H9 (cell line): ENCODE data around the gene MYOF. TPM values are rescaled to one million over a fixed set of nuclear protein-coding genes. Genes with fewer than 3 reads are reported as not detected.

Experiments
- DNase-seq: peaks from one replicate; pipeline ENCODE4 v3.0.0-alpha.2; 2017
- H2AFZ ChIP-seq: one replicate; pipeline ENCODE4 v1.6.1; 2013; ENCODE audit warnings: mild to moderate bottlenecking, low read length, control low read depth, moderate library complexity
- H2AK5ac ChIP-seq: 2 replicates; pipeline ENCODE4 v1.6.1; 2013; ENCODE audit warnings: low read length, control low read depth, mixed read lengths; ENCODE audit not compliant: insufficient read length
- H2BK120ac ChIP-seq: one replicate; pipeline ENCODE4 v1.6.1; 2013; ENCODE audit warnings: low read depth, mild to moderate bottlenecking, low read length, control low read depth, inconsistent platforms; ENCODE audit not compliant: poor library complexity, severe bottlenecking
- H2BK12ac ChIP-seq: 2 replicates; pipeline ENCODE4 v1.6.1; 2013; ENCODE audit warnings: low read length, control low read depth, mixed read lengths, low read depth; ENCODE audit not compliant: insufficient read length
- H2BK15ac ChIP-seq: 2 replicates; pipeline ENCODE4 v1.6.1; 2013; ENCODE audit warnings: low read depth, low read length, control low read depth
- H2BK20ac ChIP-seq: one replicate; pipeline ENCODE4 v1.6.1; 2013; ENCODE audit warnings: low read depth, mild to moderate bottlenecking, low read length, control low read depth, inconsistent platforms; ENCODE audit not compliant: poor library complexity, severe bottlenecking
- H2BK5ac ChIP-seq: 2 replicates; pipeline ENCODE4 v1.6.1; 2013; ENCODE audit warnings: low read length, control low read depth, mixed read lengths; ENCODE audit not compliant: insufficient read length
- H3K14ac ChIP-seq: 2 replicates; pipeline ENCODE4 v1.6.1; 2013; ENCODE audit warnings: low read length, control low read depth; ENCODE audit not compliant: insufficient read depth
- H3K18ac ChIP-seq: 2 replicates; pipeline ENCODE4 v1.6.1; 2013; ENCODE audit warnings: low read depth, mild to moderate bottlenecking, mixed read lengths, low read length, control low read depth; ENCODE audit not compliant: insufficient read length
- H3K23ac ChIP-seq: 2 replicates; pipeline ENCODE4 v1.6.1; 2013; ENCODE audit warnings: low read length, control low read depth, mixed read lengths, low read depth; ENCODE audit not compliant: insufficient read length
- H3K23me2 ChIP-seq: 2 replicates; pipeline ENCODE4 v1.6.1; 2013; ENCODE audit warnings: low read depth, mild to moderate bottlenecking, mixed read lengths, low read length, control low read depth; ENCODE audit not compliant: insufficient read length, poor library complexity, severe bottlenecking
- H3K27ac ChIP-seq: 2 replicates; pipeline ENCODE4 v1.5.1; 2013; ENCODE audit warnings: low read length, control low read depth, mixed read lengths, low read depth; ENCODE audit not compliant: insufficient read length
- H3K27me3 ChIP-seq: 2 replicates; pipeline ENCODE4 v1.6.1; 2013; ENCODE audit warnings: low read length, control low read depth, inconsistent platforms; ENCODE audit not compliant: insufficient read depth
- H3K4ac ChIP-seq: 2 replicates; pipeline ENCODE4 v1.6.1; 2013; ENCODE audit warnings: low read depth, mild to moderate bottlenecking, control low read depth, inconsistent platforms, low read length, moderate library complexity
- H3K4me1 ChIP-seq: 2 replicates; pipeline ENCODE4 v1.6.1; 2013; ENCODE audit warnings: low read length, control low read depth, inconsistent platforms; ENCODE audit not compliant: insufficient read depth
- H3K4me2 ChIP-seq: 2 replicates; pipeline ENCODE4 v1.6.1; 2013; ENCODE audit warnings: low read length, control low read depth, mixed read lengths; ENCODE audit not compliant: insufficient read length, insufficient read depth
- H3K56ac ChIP-seq: 2 replicates; pipeline ENCODE4 v1.6.1; 2013; ENCODE audit warnings: low read depth, mild to moderate bottlenecking, mixed read lengths, low read length, control low read depth; ENCODE audit not compliant: insufficient read length
- H3K79me1 ChIP-seq: 2 replicates; pipeline ENCODE4 v1.6.1; 2013; ENCODE audit warnings: low read depth, mild to moderate bottlenecking, moderate library complexity, low read length, control low read depth, inconsistent platforms; ENCODE audit not compliant: insufficient read depth, poor library complexity, severe bottlenecking
- H3K79me2 ChIP-seq: 2 replicates; pipeline ENCODE4 v1.6.1; 2013; ENCODE audit warnings: low read length, control low read depth, inconsistent platforms; ENCODE audit not compliant: insufficient read depth
- H3K9ac ChIP-seq: 2 replicates; pipeline ENCODE4 v1.6.1; 2013; ENCODE audit warnings: low read length, control low read depth, mixed read lengths; ENCODE audit not compliant: insufficient read length; ENCODE audit errors: extremely low read depth
- H3K9me3 ChIP-seq: one replicate; pipeline ENCODE4 v1.6.1; 2013; ENCODE audit warnings: low read depth, low read length, inconsistent platforms; ENCODE audit not compliant: control insufficient read depth
- H3T11ph ChIP-seq: one replicate; pipeline ENCODE4 v1.6.1; 2013; ENCODE audit warnings: mild to moderate bottlenecking, low read length, control low read depth, inconsistent platforms
- H4K20me1 ChIP-seq: one replicate; pipeline ENCODE4 v1.6.1; 2013; ENCODE audit not compliant: control insufficient read depth, insufficient read length, insufficient read depth
- H4K5ac ChIP-seq: 2 replicates; pipeline ENCODE4 v1.6.1; 2013; ENCODE audit warnings: low read depth, mild to moderate bottlenecking, mixed read lengths, low read length, control low read depth; ENCODE audit not compliant: insufficient read length
- H4K8ac ChIP-seq: replicated peaks from 2 replicates; pipeline ENCODE4 v1.6.1; 2013; ENCODE audit warnings: low read length, control low read depth, mixed read lengths, low read depth; ENCODE audit not compliant: insufficient read length
- H4K91ac ChIP-seq: 2 replicates; pipeline ENCODE4 v1.6.1; 2013; ENCODE audit warnings: low read depth, mild to moderate bottlenecking, moderate library complexity, mixed read lengths, low read length, control low read depth; ENCODE audit not compliant: insufficient read length
- H3K27ac Mint-ChIP-seq, 3 experiments: 2 replicates in 2 of 3; 3 replicates in 1 of 3; pipeline ENCODE4 v1.8.0; 2020 to 2021; ENCODE audit warnings: mixed read lengths in 3 of 3, mild to moderate bottlenecking in 1 of 3, moderate library complexity in 1 of 3
- H3K27me3 Mint-ChIP-seq: 2 replicates; pipeline ENCODE4 v1.8.0; 2021; ENCODE audit warnings: low read depth, mild to moderate bottlenecking, moderate library complexity, mixed read lengths
- H3K36me3 Mint-ChIP-seq, 3 experiments: 2 replicates in 2 of 3; 3 replicates in 1 of 3; pipeline ENCODE4 v1.8.0; 2020 to 2021; ENCODE audit warnings: low read depth in 3 of 3, mixed read lengths in 3 of 3; ENCODE audit not compliant: insufficient read depth in 1 of 3
- H3K4me1 Mint-ChIP-seq, 2 experiments: 2 replicates each; pipeline ENCODE4 v1.8.0; 2020; ENCODE audit warnings: mixed read lengths in 2 of 2
- H3K4me3 Mint-ChIP-seq, 2 experiments: 2 replicates in 1 of 2; 3 replicates in 1 of 2; pipeline ENCODE4 v1.8.0; 2020 to 2021; ENCODE audit warnings: mild to moderate bottlenecking in 2 of 2, mixed read lengths in 2 of 2, moderate library complexity in 1 of 2
- H3K9me3 Mint-ChIP-seq, 2 experiments: 2 replicates in 1 of 2; 3 replicates in 1 of 2; pipeline ENCODE4 v1.8.0; 2020; ENCODE audit warnings: mild to moderate bottlenecking in 2 of 2, mixed read lengths in 2 of 2, moderate library complexity in 1 of 2
- CTCF ChIP-seq: fragments of 200-600 bp; sonication (generic); conservative IDR thresholded peaks from 3 replicates; pipeline ENCODE4 v1.8.0; 2021; ENCODE audit warnings: antibody characterized with exemption, mild to moderate bottlenecking
- WGBS: extraction: QIAGEN DNeasy Blood & Tissue Kit; methylation state at CpG from one replicate; pipeline ENCODE4 v1.1.7; 2013; ENCODE audit warnings: missing lambda C conversion rate, low lambda C conversion rate, mixed read lengths; ENCODE audit not compliant: insufficient read length; ENCODE audit errors: extremely low coverage; 5-methylcytosine and 5-hydroxymethylcytosine counted together
- total RNA-seq: library from RNA; stranded (reverse); gene quantifications from 2 replicates; pipeline ENCODE4 v1.2.1, GENCODE V29; 2021

The MYOF gene
- total RNA-seq, 1 experiment from 2014 or later, result 2.8 TPM

GRCh38 chr10:93319896-93320295 is 162.2 kb downstream of the MYOF start:
- H2BK5ac ChIP-seq, result no peak overlapping the region
- H2BK20ac ChIP-seq, result no peak overlapping the region
- no peak overlapping the region for H3K23ac ChIP-seq
- Mint-ChIP-seq H3K27me3 (no peaks in the 10 kb centered on the region), H3K4me1 (peaks cover 15 to 19% of the 10 kb centered on the region in 2 experiments), H3K4me3 (no peak overlapping the region), H3K36me3 (peaks cover 0 to 17% (median 4%) of the 10 kb centered on the region in 3 experiments; a peak in 3 of 7 replicates), H3K27ac (no peak overlapping the region), H3K9me3 (no peaks in the 10 kb centered on the region)
- no peaks in the 10 kb centered on the region for H3K79me1 ChIP-seq
- no peak overlapping the region for H3K9ac ChIP-seq
- TF ChIP-seq CTCF, result no peak
- no peak overlapping the region for H3K4ac ChIP-seq
- no peak for DNase-seq
- no peak overlapping the region for H3K14ac ChIP-seq
- no peak overlapping the region for H2BK12ac ChIP-seq
- no peaks in the 10 kb centered on the region for H3K23me2 ChIP-seq
- H3K27ac ChIP-seq, result no peak overlapping the region
- H2BK120ac ChIP-seq, result no peak overlapping the region
- no peak overlapping the region for H3K56ac ChIP-seq
- H3T11ph ChIP-seq, result no peak overlapping the region
- no peak overlapping the region for H3K18ac ChIP-seq
- H3K79me2 ChIP-seq, result no peaks in the 10 kb centered on the region
- H3K27me3 ChIP-seq, result no peaks in the 10 kb centered on the region
- no peak overlapping the region for H4K5ac ChIP-seq
- H2BK15ac ChIP-seq, result no peak overlapping the region
- no peaks in the 10 kb centered on the region; the same call in 1 of the 2 replicates for H3K4me1 ChIP-seq
- H4K8ac ChIP-seq, result no peak overlapping the region
- no peak overlapping the region for H2AK5ac ChIP-seq
- no peak overlapping the region for H2AFZ ChIP-seq
- H4K91ac ChIP-seq, result no peak overlapping the region
- WGBS, result no CpG with 5 or more reads among the region's 6 CpGs
- H3K4me2 ChIP-seq, result no peak overlapping the region
- H4K20me1 ChIP-seq, result no peaks in the 10 kb centered on the region
- H3K9me3 ChIP-seq, result no peaks in the 10 kb centered on the region
